Prostate gland (tissue), 2 donors: ENCODE data around the gene DISP3. TPM values are rescaled to one million over a fixed set of nuclear protein-coding genes. Genes with fewer than 3 reads are reported as not detected.

Experiments
- DNase-seq: peaks from one replicate; pipeline ENCODE4 v3.0.0-alpha.2; 2019; ENCODE audit warnings: low spot score
- H3K27ac ChIP-seq, 2 donors: fragments of 200-600 bp; sonication (generic); 2 replicates each; pipeline ENCODE4 v1.5.1; 2017 to 2019
- H3K27me3 ChIP-seq: fragments of 200-600 bp; sonication (generic); replicated peaks from 2 replicates; pipeline ENCODE4 v1.5.1; 2019; ENCODE audit not compliant: insufficient read depth
- H3K36me3 ChIP-seq, 2 donors: fragments of 200-600 bp; sonication (generic); 1 replicate in 1 of 2; 2 replicates in 1 of 2; pipeline versions ENCODE4 v1.5.1 to v1.8.1; 2017 to 2019
- H3K4me1 ChIP-seq: fragments of 200-600 bp; sonication (generic); replicated peaks from 2 replicates; pipeline ENCODE4 v1.5.1; 2019
- H3K4me3 ChIP-seq, 2 donors: fragments of 200-600 bp; sonication (generic); 2 replicates each; pipeline ENCODE4 v1.5.1; 2017 to 2019
- H3K9me3 ChIP-seq: fragments of 200-600 bp; sonication (generic); 2 replicates; pipeline ENCODE4 v1.5.1; 2017
- POLR2A ChIP-seq: fragments of 450-650 bp; IDR thresholded peaks from one replicate; pipeline ENCODE4 v1.6.1; 2016; ENCODE audit warnings: antibody characterized with exemption, mild to moderate bottlenecking
- POLR2AphosphoS5 ChIP-seq: sonication (generic); formaldehyde crosslinking; IDR thresholded peaks from one replicate; pipeline ENCODE4 v1.6.1; 2017; ENCODE audit warnings: antibody characterized with exemption
- WGBS: methylation state at CpG from one replicate; pipeline ENCODE4 v1.1.5; 2018; 5-methylcytosine and 5-hydroxymethylcytosine counted together
- intact Hi-C: fragments of 100-400 bp; cut with DNase I; formaldehyde crosslinking; loops from one replicate; pipeline ENCODE4 v1.14.2; 2022
- total RNA-seq, 2 donors: library from RNA; depleted of rRNA; stranded (reverse); fragments of >200 nt; gene quantifications; one replicate each; pipeline ENCODE4 v1.1.0, GENCODE V29; 2016
- TF ChIP-seq, protein P1 (sequence below), 4 experiments: fragments of 200-600 bp in 2 of 4; fragments of 450-650 bp in 2 of 4; sonication (generic) in 2 of 4; IDR thresholded peaks; 1 replicate in 3 of 4; 2 replicates in 1 of 4; pipeline ENCODE4 v1.5.1; 2016 to 2019; ENCODE audit warnings: antibody characterized with exemption in 4 of 4, mild to moderate bottlenecking in 2 of 4, moderate library complexity in 2 of 4

DISP3 gene
- total RNA-seq, 2 donors from 2014 or later = 0.80 to 1.7 TPM

DNA sequence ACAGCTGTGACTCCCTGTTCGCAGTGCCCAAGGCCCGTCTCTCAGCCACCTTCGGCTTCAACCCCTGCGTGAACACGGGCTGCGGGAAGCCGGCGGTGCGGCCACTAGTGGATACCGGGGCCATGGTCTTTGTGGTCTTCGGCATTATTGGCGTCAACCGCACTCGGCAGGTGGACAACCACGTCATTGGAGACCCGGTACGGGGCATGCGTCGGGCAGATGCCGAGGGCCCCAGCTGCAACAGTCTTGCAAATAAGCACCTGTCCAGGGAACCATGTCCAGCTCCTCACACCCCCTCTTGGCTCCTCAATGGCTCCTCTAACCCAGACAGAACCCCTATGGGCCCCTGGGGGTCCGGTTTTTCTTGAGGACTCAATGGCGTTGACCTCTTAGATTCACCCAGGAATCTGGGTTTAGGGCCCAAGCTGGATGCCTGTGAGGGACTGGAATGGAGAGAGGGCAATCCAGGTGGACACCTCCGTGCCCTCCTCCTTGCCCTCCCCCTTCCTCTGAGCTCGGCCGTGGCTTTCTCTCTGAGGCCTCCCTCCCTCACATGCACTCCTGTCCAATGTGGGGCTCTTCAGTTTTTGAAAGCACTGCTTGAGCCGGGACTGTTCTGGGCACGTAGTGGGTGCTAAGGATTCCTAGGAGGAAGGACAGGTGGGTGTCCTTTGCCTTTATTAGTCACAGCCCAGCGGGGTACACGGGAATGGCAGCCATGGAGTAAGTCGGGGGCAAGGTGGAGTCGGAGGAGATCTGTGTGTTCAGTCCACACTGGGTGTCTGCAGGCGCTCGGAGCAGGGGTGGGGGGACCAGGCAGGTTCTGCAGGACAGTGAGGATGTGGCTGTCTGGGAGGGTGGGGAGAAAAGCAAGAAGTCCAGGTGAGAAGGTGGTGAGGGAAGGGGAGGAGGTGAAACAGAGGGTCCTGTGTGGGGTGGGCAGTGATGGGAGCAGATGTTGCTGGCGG, 51.1 kb downstream of the DISP3 start:
- Histone ChIP-seq H3K36me3 (no peaks in the 10 kb centered on the region), H3K27ac (no peak overlapping the region), H3K9me3 (no peaks in the 10 kb centered on the region), H3K4me3 (no peak overlapping the region), H3K4me1 (no peaks in the 10 kb centered on the region), H3K27me3 (no peaks in the 10 kb centered on the region)
- TF ChIP-seq POLR2AphosphoS5 (no peak), POLR2A (no peak)
- TF ChIP-seq, protein P1, sequence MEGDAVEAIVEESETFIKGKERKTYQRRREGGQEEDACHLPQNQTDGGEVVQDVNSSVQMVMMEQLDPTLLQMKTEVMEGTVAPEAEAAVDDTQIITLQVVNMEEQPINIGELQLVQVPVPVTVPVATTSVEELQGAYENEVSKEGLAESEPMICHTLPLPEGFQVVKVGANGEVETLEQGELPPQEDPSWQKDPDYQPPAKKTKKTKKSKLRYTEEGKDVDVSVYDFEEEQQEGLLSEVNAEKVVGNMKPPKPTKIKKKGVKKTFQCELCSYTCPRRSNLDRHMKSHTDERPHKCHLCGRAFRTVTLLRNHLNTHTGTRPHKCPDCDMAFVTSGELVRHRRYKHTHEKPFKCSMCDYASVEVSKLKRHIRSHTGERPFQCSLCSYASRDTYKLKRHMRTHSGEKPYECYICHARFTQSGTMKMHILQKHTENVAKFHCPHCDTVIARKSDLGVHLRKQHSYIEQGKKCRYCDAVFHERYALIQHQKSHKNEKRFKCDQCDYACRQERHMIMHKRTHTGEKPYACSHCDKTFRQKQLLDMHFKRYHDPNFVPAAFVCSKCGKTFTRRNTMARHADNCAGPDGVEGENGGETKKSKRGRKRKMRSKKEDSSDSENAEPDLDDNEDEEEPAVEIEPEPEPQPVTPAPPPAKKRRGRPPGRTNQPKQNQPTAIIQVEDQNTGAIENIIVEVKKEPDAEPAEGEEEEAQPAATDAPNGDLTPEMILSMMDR (IDR thresholded peaks at IDR 0.05) = no peak
- no peak for DNase-seq
- intact Hi-C loops = no loop called here
- 88% methylated on average over 34 of the region's 34 CpGs for WGBS

DNA sequence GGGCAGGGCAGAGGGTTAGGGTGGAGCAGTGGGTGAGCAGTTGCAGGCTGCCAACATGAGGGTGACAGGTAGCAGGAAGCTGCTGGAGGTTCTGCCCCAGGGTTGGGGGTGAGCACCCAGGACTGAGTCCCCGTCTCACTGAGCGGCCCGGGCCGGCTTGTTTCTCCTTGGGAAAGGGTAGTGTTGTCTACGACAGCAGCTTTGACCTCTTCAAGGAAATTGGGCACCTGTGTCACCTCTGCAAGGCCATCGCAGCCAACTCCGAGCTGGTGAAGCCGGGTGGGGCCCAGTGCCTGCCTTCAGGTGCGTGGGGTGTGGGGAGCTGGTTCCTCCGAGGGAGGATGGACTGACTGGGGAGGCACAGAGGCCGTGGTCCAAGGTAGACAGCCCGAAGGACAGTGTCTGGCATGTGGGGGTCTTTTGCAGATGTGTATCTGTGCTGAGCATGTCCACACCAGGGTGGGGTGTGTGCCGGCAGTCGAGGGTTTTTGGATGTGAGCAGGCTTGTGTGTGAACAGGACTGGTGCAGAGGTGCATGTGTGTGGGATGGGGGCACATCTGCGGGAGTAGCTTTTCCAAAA, 51.9 kb downstream of the DISP3 start:
- intact Hi-C loops = no loop called here
- no peaks in the 10 kb centered on the region for H3K4me1 ChIP-seq
- no peaks in the 10 kb centered on the region for H3K9me3 ChIP-seq
- no peak overlapping the region for H3K4me3 ChIP-seq
- 80% methylated on average over 15 of the region's 15 CpGs for WGBS
- H3K27me3 ChIP-seq = no peaks in the 10 kb centered on the region
- no peaks in the 10 kb centered on the region for H3K36me3 ChIP-seq
- DNase-seq = no peak
- no peak overlapping the region for H3K27ac ChIP-seq
- TF ChIP-seq, protein P1 (IDR thresholded peaks at IDR 0.05) = no peak
- TF ChIP-seq POLR2A = no peak

DNA sequence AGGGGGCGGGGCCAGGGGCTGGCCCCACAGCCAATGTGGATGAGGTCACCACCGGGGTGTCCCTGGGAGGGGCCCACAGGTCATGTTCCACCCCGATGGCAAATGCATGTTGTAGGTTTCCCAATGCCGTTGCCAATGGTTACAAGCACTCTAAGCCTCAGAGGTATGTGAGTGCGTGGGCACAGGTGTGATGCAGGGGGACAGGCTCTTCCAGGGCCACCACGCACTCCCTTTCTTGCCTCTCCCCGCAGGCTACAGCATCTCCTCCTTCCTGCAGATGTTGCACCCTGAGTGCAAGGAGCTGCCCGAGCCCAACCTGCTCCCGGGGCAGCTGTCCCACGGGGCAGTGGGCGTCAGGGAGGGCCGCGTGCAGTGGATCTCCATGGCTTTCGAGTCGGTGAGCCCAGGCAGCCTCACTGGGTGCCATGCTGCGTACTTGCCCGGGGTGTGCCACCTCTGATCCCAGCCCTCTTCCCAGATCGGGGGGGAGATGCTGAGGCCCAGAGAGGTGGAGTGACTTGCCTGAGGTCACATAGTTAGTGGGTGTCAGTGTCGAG, 52.4 kb downstream of the DISP3 start:
- Histone ChIP-seq H3K36me3 (no peaks in the 10 kb centered on the region), H3K9me3 (no peaks in the 10 kb centered on the region), H3K27ac (no peak overlapping the region), H3K27me3 (no peaks in the 10 kb centered on the region), H3K4me3 (no peak overlapping the region), H3K4me1 (no peaks in the 10 kb centered on the region)
- no peak for TF ChIP-seq POLR2AphosphoS5
- no peak for TF ChIP-seq POLR2A
- TF ChIP-seq, protein P1 (IDR thresholded peaks at IDR 0.05) = no peak
- DNase-seq = no peak
- intact Hi-C loops = no loop called here
- WGBS = 57% methylated on average over 19 of the region's 19 CpGs

DNA sequence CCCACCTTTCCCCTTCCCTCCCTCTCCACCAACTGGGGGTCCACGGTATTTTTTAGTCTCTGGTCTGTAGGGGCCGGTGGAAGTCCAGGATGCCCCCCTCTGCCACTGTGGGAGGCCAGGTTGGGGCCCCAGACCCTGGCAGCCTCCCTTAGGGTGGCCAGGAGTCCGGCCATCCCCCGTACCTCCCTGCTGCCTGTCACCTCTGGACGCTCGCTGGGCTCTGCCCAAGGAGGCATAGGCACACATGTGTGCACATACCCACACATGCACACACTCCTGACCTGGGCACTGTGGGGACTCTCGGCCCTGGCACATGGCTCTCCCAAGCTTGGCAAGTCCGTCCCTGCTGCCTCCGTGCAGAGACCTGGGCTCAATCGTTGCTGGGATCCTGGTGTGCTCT, 53.0 kb downstream of the DISP3 start:
- intact Hi-C loops = no loop called here
- Histone ChIP-seq H3K27me3 (no peaks in the 10 kb centered on the region), H3K27ac (no peak overlapping the region), H3K36me3 (no peaks in the 10 kb centered on the region), H3K9me3 (no peaks in the 10 kb centered on the region), H3K4me3 (no peak overlapping the region), H3K4me1 (no peaks in the 10 kb centered on the region)
- WGBS = 79% methylated on average over 10 of the region's 10 CpGs
- TF ChIP-seq POLR2A = no peak
- TF ChIP-seq, protein P1 (IDR thresholded peaks at IDR 0.05) = no peak
- no peak for TF ChIP-seq POLR2AphosphoS5
- no peak for DNase-seq
